Ishikawa (cell line): ENCODE measurements around the gene RPA1.

ENCODE experiments used
- EP300 ChIP-seq: IDR thresholded peaks from 2 replicates; pipeline ENCODE4 v1.6.1; 2012; ENCODE audit warnings: borderline replicate concordance
- FOXM1 ChIP-seq: IDR thresholded peaks from 2 replicates; pipeline ENCODE4 v1.6.1; 2012; ENCODE audit warnings: low read depth, borderline replicate concordance
- TF ChIP-seq, protein P1 (sequence below): IDR thresholded peaks from 2 replicates; pipeline ENCODE4 v1.6.1; 2012

DNA sequence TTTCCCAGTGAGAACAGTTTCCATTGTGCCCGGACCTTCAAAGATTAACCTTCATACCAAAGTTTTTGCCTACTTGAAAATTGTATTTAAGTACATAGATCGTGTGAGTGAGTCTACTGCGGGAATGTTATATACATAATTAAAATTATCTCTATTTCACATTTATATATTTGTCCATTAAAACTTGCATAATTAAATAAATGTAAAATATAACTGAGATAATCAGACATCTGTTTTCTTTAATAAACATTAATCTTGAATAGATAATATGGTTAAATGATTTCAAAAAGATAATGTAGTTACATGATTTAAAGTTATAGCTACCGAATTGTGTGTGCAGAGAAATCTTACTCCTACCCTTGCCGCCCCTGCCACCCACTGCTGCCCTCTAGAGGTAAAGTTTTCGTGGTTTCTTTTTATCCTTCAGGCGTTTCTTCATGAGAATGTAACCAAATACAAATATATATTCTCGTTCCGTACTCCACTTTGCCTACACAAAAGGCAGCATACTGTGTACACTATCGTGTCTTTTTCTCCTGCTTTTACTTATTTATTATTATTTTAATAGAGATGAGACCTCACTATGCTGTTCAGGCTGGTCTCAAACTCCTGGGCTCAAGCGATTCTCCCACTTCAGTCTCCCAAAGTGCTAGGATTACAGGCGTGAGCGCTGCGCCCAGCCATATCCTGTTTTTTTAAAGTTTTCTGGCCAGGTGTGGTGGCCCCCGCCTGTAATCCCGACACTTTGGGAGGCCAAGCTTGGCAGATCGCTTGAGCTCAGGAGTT, 35.6 kb downstream of the RPA1 start:
- TF ChIP-seq EP300, result no peak
- no peak for TF ChIP-seq FOXM1
- TF ChIP-seq, protein P1, sequence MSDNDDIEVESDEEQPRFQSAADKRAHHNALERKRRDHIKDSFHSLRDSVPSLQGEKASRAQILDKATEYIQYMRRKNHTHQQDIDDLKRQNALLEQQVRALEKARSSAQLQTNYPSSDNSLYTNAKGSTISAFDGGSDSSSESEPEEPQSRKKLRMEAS, result no peak
